Fibroblast of lung (primary cell): ENCODE measurements around the gene RGS16.

Experiments used
- EZH2 ChIP-seq: IDR thresholded peaks from 2 replicates; pipeline ENCODE4 v1.5.1; 2012; ENCODE audit warnings: low read length, control low read depth, mild to moderate bottlenecking; ENCODE audit errors: missing control alignments
- TF ChIP-seq, protein P1 (sequence below), 2 donors: IDR thresholded peaks in 1 of 2; conservative IDR thresholded peaks in 1 of 2; 1 replicate in 1 of 2; 2 replicates in 1 of 2; pipeline ENCODE4 v1.5.1; 2011 to 2012; ENCODE audit warnings: low read length in 2 of 2, control low read depth in 1 of 2, inconsistent platforms in 1 of 2, low read depth in 1 of 2, mild to moderate bottlenecking in 1 of 2

DNA sequence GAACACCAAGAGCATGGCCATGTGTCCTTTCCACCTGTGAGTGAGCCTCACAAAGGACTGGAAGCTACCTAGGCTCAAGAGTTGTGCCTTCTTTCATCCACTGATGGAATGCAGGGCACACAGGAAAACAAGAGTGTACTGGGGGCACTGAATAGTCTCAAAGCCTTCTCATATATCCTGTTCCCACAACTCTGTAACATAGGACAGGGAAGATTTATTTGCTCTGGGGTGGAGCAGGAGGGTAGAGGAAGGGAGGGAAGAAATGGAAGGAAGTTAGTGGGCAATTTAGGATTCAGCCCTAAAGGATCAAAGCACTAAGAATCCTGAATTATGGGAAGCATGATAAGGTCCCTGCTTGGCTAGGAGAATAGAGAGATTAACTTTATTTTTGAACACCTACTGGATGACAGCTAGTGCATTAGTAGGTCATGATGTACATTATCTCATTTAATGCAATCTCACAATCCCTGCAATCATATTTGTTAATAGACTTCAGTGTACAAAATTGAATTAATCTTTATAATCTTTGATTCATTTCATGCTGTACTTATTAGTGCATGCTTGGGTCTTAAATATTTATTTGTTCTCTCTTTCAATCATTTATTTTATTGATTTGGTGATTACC is 27.0 kb upstream of the RGS16 start:
- TF ChIP-seq, protein P1, sequence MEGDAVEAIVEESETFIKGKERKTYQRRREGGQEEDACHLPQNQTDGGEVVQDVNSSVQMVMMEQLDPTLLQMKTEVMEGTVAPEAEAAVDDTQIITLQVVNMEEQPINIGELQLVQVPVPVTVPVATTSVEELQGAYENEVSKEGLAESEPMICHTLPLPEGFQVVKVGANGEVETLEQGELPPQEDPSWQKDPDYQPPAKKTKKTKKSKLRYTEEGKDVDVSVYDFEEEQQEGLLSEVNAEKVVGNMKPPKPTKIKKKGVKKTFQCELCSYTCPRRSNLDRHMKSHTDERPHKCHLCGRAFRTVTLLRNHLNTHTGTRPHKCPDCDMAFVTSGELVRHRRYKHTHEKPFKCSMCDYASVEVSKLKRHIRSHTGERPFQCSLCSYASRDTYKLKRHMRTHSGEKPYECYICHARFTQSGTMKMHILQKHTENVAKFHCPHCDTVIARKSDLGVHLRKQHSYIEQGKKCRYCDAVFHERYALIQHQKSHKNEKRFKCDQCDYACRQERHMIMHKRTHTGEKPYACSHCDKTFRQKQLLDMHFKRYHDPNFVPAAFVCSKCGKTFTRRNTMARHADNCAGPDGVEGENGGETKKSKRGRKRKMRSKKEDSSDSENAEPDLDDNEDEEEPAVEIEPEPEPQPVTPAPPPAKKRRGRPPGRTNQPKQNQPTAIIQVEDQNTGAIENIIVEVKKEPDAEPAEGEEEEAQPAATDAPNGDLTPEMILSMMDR (conservative IDR thresholded peaks at IDR 0.05 in 1 of 2, IDR thresholded peaks at IDR 0.05 in 1 of 2; ENCODE audit: low read depth in 1 of 2, low read length in 2 of 2), result no peak
- no peak for TF ChIP-seq EZH2
